Cardiac septum (tissue), 1 donor: ENCODE measurements around the gene WDPCP. TPM values are rescaled to one million over a fixed set of nuclear protein-coding genes. Genes with fewer than 3 reads are reported as not detected.

Experiments used
- DNase-seq: peaks from one replicate; pipeline ENCODE4 v3.0.0-alpha.2; 2020; ENCODE audit warnings: low spot score
- intact Hi-C: fragments of 100-400 bp; cut with DNase I; formaldehyde crosslinking; loops from one replicate; pipeline ENCODE4 v1.14.0; 2022
- total RNA-seq: library from RNA; stranded (reverse); fragmentation: NEBNext Ultra II Directional; extraction: Animal tissue kit (Norgen Biotek cat#: 25700); gene quantifications from one replicate; pipeline ENCODE4 v1.2.1, GENCODE V29; 2021
- donor health status: DM: no; HTN: no; CAD: no.

The WDPCP gene
- total RNA-seq, 1 donor from 2014 or later, result 27.3 TPM

DNA sequence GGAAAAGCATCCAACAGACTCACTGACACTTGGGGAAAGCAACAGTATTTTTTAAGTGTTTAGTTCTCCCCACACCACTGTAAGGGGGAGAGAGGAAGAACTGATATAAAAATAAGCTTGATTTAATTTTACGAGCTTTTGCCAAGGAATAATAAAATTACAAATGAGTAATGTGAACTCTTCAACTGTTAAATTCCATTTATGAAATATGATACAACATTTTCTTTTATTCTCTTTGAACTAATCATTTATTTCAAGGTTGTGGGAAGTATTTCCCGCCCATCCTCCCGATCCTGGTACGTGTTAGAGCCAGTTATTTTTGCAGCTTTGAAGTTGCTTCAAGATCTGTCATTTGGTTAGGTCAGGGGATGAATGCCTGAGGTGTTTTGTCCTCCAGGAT lies 35.2 kb downstream of the WDPCP start:
- DNase-seq, result no peak
- intact Hi-C loops, result no loop called here

DNA sequence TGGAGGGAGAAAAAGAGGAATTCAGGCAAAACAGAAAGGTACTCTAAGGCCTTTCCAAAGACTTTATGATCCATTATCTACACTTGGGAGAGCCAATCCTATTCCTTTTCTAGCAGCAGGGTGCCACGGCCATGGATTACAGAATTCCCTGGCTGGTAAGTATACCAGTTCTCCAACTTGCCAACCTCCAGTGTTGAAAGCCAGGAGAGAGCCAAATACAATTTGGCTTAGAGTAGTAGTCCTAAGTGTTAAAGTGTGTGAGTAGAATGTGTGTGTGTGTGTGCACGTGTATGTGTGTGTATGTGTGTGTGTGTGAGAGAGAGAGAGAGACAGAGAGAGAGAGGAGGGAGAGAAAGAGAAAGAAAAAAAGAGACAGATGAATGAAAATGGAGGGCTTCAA lies 43.3 kb downstream of the WDPCP start:
- intact Hi-C loops, result no loop called here
- DNase-seq, result no peak

DNA sequence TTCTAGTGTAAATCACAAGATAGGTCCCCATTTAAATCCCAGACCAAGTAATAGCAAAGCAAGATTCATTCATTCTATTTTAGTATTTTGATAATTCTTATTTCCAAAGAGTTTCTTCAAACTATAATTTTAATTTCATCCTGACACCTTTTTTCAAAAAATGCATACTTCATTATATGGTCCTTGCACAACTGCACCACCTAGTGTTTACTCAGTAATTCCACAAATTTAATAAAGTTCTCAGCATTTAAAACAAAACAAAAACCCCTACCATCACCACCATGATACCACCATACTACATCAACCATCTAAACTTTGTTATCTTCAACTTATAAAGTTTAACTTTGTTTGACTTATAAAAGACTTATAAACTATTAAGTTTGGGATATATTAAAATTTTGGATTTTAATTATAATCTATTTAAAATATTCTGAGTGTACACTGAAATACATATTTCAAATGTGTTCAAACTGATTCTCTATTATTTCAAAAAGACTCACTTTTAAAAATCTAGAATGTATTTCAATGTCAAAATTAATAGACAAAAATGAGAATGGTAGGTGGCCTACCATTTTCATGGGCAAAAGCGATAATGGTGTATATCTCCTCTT lies 44.2 kb downstream of the WDPCP start:
- no peak for DNase-seq
- intact Hi-C loops, result no loop called here

DNA sequence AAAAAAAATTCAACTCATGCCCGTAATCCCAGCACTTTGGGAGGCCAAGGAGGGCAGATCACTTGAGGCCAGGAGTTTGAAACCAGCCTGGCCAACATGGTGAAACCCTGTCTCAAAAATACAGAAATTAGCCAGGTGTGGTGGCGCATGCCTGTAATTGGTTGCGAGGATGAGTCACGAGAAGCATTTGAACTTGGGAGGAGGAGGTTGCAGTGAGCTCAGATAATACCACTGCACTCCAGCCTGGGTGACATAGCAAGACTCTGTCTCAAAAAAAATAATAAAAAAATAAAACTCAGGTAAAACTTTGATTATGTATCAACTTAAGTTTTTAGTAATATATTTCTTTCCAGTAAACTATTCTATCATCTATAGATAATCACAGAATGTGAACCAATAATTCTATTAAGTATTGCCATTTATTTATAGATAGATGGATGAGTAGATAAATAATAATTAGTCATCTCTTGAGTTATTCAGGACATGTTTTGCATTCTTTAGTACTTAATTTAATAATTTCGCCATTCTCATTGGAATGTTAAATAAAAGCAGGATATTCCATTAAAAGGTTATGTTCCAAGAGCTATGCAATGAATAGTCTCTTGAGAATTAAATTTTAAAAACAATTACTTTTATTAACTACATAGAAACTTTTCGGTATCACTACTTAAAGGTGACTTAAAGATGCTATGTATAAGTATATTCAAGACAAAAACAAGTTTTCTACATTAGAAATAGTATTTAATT lies 48.7 kb downstream of the WDPCP start:
- DNase-seq, result no peak
- intact Hi-C loops, result no loop called here

DNA sequence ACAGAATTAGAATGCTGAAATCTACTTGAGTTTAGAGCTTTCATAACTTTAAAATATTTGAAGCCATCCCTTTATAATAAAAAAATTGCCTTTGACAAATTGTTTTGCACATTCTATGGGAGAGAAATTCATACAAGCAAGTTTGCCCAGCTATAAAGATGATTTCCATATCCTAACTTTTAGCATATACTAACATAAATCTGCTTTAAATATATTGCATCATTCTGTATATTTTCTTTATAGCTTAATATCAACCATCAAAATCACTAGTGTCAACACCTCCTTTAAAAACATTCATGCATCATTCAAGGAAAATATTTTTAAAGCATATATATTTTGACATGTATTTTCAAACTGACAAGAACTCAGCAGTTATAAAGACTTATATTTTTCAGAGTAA lies 49.9 kb downstream of the WDPCP start:
- no peak for DNase-seq
- intact Hi-C loops, result no loop called here

DNA sequence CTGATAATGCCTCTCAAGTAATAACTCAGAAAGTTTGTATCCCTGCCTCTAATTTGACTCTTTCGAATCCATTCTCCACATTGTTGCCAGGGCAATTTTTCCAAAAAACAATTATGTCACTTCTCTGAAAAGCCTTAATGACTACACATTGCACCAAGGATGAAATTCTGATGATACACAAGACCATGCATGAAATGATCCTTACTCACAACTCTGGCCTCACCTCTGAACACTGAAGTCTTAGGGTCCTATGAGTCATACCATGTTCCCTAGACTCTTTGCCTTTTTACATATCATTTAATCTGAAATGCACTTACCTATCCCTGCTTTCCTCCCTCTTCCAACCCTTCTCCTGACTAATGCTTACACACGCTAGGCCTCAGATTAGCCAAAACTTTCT lies 51.0 kb downstream of the WDPCP start:
- intact Hi-C loops, result no loop called here
- no peak for DNase-seq

DNA sequence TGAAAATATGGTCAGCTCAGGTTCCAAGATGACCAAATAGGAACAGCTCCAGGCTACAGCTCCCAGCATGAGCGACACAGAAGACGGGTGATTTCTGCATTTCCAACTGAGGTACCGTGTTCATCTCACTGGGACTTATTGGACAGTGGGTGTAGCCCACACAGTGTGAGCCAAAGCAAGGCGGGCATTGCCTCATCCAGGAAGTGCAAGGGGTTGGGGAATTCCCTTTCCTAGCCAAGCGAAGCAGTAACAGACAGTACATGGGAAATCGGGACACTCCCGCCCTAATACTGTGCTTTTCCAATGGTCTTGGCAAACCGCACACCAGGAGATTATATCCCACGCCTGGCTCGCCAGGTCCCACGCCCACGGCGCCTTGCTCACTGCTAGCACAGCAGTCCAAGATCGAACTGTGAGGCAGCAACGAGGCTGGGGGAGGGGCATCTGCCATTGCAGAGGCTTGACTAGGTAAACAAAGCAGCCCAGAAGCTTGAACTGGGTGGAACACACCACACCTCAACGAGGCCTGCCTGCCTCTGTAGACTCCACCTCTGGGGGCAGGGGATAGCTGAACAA lies 57.5 kb downstream of the WDPCP start:
- DNase-seq, result no peak
- intact Hi-C loops, result no loop called here

DNA sequence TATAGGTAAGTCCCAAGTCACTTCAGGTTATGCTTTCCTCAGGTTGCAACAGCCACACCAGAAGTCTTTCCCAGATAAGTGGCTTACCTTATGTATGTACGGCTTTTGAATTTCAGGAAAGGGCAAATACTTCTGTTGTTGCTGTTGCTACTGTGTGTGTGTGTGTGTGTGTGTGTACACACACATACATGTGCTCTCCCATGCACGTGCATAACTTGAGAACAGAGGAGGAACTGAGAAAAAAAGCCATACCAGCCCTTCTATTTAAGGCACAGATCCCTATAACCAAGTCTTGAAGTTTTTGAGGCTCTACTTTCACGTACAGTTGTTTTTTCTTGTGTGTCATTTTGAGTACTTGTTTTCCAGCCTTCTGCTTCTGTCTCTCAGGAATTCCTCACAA lies 62.4 kb downstream of the WDPCP start:
- intact Hi-C loops, result no loop called here
- no peak for DNase-seq

DNA sequence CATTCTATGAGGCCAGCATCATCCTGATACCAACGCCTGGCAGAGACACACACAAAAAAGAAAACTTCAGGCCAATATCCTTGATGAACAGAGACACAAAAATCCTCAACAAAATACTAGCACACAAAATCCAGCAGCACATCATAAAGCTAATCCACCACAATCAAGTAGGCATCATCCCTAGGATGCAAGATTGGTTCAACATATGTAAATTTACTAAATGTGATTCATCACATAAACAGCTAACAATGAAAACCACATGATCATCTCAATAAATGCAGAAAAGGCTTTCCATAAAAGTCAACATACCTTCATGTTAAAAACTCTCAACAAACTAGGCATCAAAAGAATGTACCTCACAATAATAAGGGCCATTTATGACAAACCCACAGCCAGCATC lies 65.3 kb downstream of the WDPCP start:
- no peak for DNase-seq
- intact Hi-C loops, result no loop called here

DNA sequence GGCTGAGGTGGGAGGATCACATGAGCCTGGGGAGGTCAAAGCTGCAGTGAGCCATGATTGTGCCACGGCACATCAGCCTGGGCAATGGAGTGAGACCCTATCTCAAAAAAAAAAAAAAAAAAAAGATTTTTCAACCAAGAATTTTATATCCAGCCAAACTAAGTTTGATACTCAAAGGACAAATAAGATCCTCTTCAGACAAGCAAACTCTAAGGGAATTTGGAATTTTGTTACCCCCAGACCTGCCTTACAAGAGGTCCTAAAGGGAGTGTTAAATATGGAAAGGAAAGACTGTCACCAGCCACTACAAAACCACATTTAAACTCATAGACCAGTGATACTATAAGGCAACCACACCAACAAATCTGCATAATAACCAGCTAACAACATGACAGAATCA lies 67.5 kb downstream of the WDPCP start:
- no peak for DNase-seq
- intact Hi-C loops, result no loop called here

DNA sequence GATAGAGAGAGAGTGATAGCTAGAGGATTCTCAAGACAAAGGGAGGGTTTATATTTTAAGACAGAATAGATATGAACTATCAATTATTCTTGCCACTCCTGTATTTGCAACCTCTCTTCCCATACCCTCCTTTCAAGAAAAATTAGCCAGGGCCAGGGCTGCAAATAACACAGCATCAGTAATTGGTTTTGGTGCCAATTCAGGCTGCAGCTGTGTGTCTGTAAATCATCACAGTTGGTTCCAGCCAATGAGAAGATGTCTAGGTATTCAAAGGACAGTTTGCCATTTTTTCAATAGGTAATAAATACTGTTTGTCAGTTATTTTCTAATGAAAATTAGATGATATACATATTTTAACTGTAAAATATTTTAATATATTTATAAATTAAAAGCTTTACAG lies 73.5 kb downstream of the WDPCP start:
- intact Hi-C loops, result no loop called here

DNA sequence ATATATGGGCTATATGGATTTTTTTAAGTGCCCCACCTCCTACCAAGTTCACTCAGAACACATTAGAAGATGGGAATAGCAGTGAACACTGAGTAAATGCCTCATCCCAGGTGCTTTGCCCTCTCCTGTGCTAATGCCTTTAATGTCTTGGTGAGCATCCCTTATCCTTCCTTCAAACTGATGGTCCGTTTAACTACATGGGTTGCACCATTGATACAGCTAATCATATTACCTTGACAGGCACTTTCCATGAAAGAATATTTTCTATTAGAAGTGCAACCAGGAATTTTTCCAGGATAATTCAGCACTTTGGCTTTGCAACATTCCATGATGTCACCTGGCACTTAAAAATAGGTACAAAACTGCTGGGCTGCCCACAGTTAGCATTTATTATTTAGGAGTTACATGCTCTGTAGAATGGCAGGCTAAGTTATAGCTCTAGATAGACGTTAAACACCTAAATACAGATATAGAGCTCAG lies 74.0 kb downstream of the WDPCP start:
- intact Hi-C loops, result no loop called here
- no peak for DNase-seq

More for the DNA sequence above, 73.5 kb downstream of the WDPCP start:
- DNase-seq, result no peak

DNA sequence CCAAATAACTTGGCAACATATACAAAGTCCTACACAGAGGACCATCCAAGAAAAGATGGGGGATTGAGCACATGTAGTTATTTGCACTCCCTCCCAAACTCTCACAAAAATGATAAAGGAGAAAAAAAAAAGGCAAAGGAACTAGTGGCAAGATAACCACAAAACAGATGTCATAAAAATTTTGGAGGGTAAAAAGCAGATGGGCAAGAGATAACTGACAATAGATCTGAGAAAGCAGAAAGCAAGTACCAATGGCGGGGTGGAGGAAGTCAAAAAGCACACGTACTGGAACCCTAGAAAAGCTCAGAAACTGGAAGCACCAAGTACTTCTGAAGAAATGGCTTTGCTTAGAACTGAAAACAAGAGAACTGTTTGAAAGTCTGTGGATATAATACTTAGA lies 82.0 kb downstream of the WDPCP start:
- DNase-seq, result no peak
- intact Hi-C loops, result no loop called here

DNA sequence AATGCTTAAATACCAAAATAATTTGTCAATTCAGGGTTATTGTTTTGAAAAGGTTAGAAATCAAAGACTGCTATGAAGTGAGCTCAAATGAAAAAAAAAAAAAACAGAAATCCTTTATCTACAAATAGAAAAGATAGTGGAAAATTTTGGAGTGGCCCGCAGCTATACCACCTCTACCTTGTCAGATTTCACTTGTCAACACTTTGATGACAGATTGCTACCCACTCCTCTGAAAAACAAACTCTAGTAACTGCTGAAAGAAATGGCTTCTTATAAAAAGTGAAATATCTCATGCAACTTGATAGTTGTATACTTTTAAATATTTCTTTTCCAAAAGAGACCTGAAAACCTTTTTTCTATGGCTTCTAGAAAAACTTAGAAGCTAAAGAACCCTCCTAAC lies 84.5 kb downstream of the WDPCP start:
- intact Hi-C loops, result no loop called here

DNA sequence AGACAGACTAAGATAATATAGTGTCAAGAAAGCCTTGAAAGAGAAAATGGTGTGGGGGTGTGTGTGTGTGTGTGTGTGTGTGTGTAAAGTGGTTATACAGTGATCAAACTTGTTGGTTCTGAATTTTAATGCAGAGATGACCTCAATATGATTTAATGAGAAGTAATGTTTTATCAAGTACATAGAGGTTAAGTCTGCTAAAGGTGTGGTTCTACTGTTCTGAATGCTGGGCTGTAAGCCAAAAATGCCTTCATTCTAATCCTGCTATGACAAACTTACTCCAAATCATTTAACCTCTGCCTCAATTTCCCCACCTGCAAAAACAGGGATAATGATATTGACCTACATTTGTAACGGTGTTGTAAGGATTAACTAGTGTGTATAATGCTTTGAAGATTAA lies 87.9 kb downstream of the WDPCP start:
- intact Hi-C loops, result no loop called here
- no peak for DNase-seq

More for the DNA sequence above, 84.5 kb downstream of the WDPCP start:
- DNase-seq, result no peak

DNA sequence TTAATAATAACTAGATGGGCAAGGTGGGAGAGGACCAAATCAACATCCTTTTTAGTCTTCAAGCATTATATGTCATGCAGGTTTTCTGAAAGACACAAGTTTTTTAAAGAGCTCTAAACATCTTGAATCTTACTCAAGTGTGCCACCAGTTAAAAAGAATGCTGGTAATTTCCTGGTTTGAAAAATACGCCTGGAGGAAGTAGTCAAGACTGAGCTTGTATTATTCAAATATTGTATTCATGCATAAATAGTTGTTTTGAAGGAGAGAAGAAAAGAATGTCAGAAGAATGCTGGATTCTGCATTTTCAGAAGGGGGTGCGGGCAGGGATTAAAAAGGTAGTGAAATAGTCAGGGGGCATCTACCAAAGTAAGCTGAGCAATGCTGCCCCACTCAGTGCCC lies 90.7 kb downstream of the WDPCP start:
- intact Hi-C loops, result no loop called here
- DNase-seq, result no peak

DNA sequence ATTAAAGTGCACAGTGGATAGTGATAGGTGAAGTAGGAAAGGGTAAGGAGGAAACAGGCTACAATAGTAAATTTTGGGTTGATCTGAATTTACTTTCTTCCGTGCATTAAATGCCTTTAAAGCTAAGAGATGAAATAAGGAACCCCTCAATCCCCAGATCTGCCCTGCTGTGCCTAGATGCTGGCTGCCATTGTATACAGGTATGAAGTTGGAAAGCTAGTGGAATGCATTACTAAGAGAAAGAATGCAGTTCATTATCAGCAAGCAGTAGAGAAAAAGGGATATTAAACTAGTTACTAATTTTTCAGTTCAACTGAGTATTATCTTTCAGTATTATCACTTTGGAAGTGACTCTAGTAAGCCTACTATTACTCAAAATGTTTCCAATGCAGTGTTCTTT lies 93.3 kb downstream of the WDPCP start:
- intact Hi-C loops, result no loop called here

DNA sequence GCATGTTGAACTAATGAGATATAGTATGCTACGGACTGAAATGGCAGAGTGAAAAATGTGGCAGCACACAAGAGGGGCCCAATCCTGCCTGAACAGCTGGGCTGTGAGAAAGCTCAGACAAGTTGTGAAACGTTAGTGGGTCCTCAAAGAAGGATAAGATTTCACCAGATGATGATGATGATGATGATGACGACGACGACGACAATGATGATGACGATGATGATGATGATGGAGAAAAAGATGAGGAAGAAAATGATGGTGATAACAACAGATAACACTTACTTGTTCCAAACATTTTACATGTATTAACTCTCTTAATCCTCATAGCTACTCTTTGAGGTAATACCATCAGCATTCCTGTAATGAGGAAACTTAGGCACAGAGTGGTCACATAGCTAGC lies 94.2 kb downstream of the WDPCP start:
- no peak for DNase-seq
- intact Hi-C loops, result no loop called here

More for the DNA sequence above, 93.3 kb downstream of the WDPCP start:
- no peak for DNase-seq

DNA sequence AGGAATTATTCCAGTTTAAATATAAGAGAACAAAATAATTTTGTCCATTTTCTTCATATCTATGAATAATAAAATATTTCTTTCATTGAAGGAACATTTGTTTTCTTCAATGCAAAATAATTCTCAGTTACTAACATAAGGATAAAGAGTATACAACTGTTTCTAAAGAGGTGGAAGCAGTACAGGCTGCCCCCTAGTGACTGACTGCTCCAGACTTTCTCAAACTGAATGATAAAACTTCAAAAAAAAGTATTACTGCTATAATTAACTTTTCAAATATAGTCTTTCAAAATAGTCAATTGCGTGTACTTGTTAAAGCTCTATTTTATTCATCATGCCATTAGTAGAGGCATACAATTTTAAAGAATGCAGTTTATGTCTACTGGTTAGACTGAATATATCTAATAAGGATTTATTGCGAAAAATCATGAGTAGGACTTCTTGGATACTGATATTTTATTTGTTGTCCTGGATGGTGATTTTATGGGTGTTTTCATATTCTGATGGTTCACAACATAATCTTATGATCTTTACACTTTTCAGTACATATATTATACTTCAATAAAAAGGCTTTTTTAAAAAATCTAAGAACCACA lies 100.1 kb downstream of the WDPCP start:
- no peak for DNase-seq
- intact Hi-C loops, result loop anchor here (5.0 kb wide), 1 partner anchor 701 kb away; no protein-coding TSS in a partner anchor

DNA sequence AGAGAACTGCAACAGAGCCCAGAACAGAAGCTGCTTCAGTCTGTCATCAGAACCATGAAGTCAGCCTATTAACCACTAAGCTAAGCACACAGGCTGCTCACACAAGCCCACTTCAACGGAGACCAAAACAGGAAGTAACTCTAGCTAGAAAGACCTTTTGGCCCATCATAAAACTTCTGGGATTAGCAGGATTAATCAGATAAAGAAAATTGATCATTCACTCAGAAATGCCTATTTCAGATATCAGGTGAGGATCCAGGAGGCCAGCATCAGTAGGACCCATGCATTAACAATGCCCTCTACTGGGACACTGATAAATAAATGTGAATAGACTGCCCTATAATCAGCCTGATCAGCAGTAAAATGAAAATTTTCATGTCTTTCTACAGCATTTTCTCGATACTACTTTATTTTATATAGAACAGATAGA lies 101.4 kb downstream of the WDPCP start:
- intact Hi-C loops, result loop anchor here (5.0 kb wide), 1 partner anchor 700 kb away; no protein-coding TSS in a partner anchor
- no peak for DNase-seq
